Smooth muscle cell (in vitro differentiated cells): ENCODE measurements around the gene NOL12. TPM values are rescaled to one million over a fixed set of nuclear protein-coding genes. Genes with fewer than 3 reads are reported as not detected.
"Not testable (repeated sequence)": the region's sequence is repeated elsewhere in the genome, so short reads cannot be mapped to it uniquely, and the experiment has no call there.

Experiments used
- DNase-seq: peaks from one replicate; lab custom pipeline; 2025; ENCODE audit not compliant: unreplicated experiment; lab: John Stamatoyannopoulos, UW
- H2AFZ ChIP-seq: fragments of 200-600 bp; sonication (generic); 2 replicates; pipeline ENCODE4 v1.6.0; 2016; ENCODE audit warnings: antibody characterized with exemption, low read depth, mild to moderate bottlenecking
- H3F3A ChIP-seq: fragments of 200-600 bp; sonication (generic); 2 replicates; pipeline ENCODE4 v1.6.0; 2017; ENCODE audit warnings: antibody characterized with exemption, low read depth
- H3K27ac ChIP-seq: fragments of 200-600 bp; sonication (generic); 2 replicates; pipeline ENCODE4 v1.5.1; 2016; ENCODE audit warnings: low read depth, mild to moderate bottlenecking
- H3K27me3 ChIP-seq: fragments of 200-600 bp; sonication (generic); 2 replicates; pipeline ENCODE4 v1.6.1; 2016; ENCODE audit warnings: low read depth, mild to moderate bottlenecking
- H3K36me3 ChIP-seq: fragments of 200-600 bp; sonication (generic); 2 replicates; pipeline ENCODE4 v1.5.1; 2016; ENCODE audit warnings: low read depth
- H3K4me1 ChIP-seq: fragments of 200-600 bp; sonication (generic); 2 replicates; pipeline ENCODE4 v1.5.1; 2016; ENCODE audit warnings: low read depth
- H3K4me2 ChIP-seq: fragments of 200-600 bp; sonication (generic); 2 replicates; pipeline ENCODE4 v1.6.0; 2016; ENCODE audit warnings: mild to moderate bottlenecking
- H3K4me3 ChIP-seq: fragments of 200-600 bp; sonication (generic); 2 replicates; pipeline ENCODE4 v1.5.1; 2016; ENCODE audit warnings: mild to moderate bottlenecking
- H3K79me2 ChIP-seq: fragments of 200-600 bp; sonication (generic); 2 replicates; pipeline ENCODE4 v1.6.0; 2016; ENCODE audit warnings: low read depth, mild to moderate bottlenecking
- H3K9ac ChIP-seq: fragments of 200-600 bp; sonication (generic); 2 replicates; pipeline ENCODE4 v1.6.0; 2016; ENCODE audit warnings: low read depth
- H3K9me3 ChIP-seq: fragments of 200-600 bp; sonication (generic); replicated peaks from 2 replicates; pipeline ENCODE4 v1.5.1; 2016; ENCODE audit warnings: low read depth
- H4K20me1 ChIP-seq: fragments of 200-600 bp; sonication (generic); 2 replicates; pipeline ENCODE4 v1.6.0; 2016; ENCODE audit warnings: low read depth
- WGBS: methylation state at CpG from one replicate; pipeline ENCODE4 v1.1.7; 2016; ENCODE audit warnings: low lambda C conversion rate; 5-methylcytosine and 5-hydroxymethylcytosine counted together
- polyA plus RNA-seq: library from polyadenylated mRNA; unstranded; fragments of >200 nt; fragmentation: Nextera tagmentation; extraction: Ambion mirVana; gene quantifications from 2 replicates; pipeline ENCODE4 v1.2.1, GENCODE V29; 2016
- total RNA-seq: library from RNA; depleted of rRNA; stranded (reverse); fragments of >200 nt; gene quantifications from 2 replicates; pipeline ENCODE4 v1.2.3, GENCODE V29; 2014
- TF ChIP-seq, protein P1 (sequence below): fragments of 200-600 bp; sonication (generic); IDR thresholded peaks from 2 replicates; pipeline ENCODE4 v1.5.1; 2017; ENCODE audit warnings: borderline replicate concordance, mild to moderate bottlenecking, antibody characterized with exemption; ENCODE audit not compliant: insufficient read depth, poor library complexity, severe bottlenecking

The NOL12 gene
- total and polyA plus RNA-seq, 2 experiments from 2014 or later: 13.2 to 31.0 TPM

DNA sequence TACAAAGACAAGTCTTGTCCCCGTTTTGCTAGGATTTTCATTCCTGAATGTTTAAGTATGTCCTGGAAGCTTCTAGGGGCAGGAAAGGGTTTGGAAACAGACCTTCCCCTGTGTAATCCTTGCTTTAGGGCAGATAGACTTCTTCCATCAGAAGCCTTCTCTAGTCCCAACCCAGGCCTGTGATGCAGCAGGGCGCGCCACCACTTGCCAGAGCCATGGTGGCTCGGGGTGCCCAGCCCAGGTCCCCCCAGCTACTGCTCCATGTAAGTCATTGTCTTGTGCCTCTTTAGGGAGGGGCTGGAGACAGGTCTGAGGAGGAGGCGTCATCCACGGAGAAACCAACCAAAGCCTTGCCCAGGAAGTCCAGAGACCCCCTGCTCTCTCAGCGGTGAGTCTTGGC is 4.3 kb downstream of the NOL12 start:
- H3K4me2 ChIP-seq: no peak overlapping the region
- no peak overlapping the region for H3K9ac ChIP-seq
- H3K27ac ChIP-seq: no peak overlapping the region
- no peaks in the 10 kb centered on the region for H3K36me3 ChIP-seq
- DNase-seq: no peak
- no peaks in the 10 kb centered on the region for H4K20me1 ChIP-seq
- no peaks in the 10 kb centered on the region for H3K9me3 ChIP-seq
- no peaks in the 10 kb centered on the region for H3K27me3 ChIP-seq
- peaks cover 14% of the 10 kb centered on the region for H3K79me2 ChIP-seq
- H3F3A ChIP-seq: peaks cover 1% of the 10 kb centered on the region
- no peak overlapping the region for H3K4me3 ChIP-seq
- WGBS: 98% methylated on average over 7 of the region's 7 CpGs
- peaks cover 3% of the 10 kb centered on the region for H3K4me1 ChIP-seq
- H2AFZ ChIP-seq: no peak overlapping the region
- TF ChIP-seq, protein P1, sequence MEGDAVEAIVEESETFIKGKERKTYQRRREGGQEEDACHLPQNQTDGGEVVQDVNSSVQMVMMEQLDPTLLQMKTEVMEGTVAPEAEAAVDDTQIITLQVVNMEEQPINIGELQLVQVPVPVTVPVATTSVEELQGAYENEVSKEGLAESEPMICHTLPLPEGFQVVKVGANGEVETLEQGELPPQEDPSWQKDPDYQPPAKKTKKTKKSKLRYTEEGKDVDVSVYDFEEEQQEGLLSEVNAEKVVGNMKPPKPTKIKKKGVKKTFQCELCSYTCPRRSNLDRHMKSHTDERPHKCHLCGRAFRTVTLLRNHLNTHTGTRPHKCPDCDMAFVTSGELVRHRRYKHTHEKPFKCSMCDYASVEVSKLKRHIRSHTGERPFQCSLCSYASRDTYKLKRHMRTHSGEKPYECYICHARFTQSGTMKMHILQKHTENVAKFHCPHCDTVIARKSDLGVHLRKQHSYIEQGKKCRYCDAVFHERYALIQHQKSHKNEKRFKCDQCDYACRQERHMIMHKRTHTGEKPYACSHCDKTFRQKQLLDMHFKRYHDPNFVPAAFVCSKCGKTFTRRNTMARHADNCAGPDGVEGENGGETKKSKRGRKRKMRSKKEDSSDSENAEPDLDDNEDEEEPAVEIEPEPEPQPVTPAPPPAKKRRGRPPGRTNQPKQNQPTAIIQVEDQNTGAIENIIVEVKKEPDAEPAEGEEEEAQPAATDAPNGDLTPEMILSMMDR: no peak

DNA sequence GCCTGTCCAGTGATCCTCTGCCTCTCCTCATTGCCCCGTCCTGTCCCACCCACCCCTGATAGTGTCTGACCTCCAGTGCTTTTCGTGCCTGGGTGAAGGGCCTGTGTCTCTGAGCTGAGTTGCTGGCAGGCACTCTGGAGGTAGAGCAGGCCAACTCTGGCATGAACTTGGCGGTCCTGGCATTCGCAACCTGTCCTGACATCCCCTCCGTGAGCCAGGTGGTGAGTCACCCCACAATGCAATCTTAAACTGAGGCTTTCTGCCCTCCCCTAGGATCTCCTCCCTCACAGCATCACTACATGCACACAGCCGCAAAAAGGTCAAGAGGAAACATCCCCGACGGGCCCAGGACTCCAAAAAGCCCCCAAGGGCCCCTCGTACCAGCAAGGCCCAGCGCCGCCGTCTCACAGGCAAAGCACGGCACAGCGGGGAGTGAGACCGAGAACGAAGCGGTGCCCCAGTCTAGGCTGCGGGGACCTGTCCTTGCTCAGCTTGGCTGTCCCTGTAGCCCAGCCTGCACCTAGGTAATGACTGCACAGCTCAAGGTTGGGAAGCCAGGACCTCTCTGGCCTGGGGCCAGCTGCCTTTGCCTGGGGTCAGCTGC is 4.9 kb downstream of the NOL12 start:
- no peak overlapping the region for H3K4me3 ChIP-seq
- TF ChIP-seq, protein P1: no peak
- H3K27ac ChIP-seq: no peak overlapping the region
- H3K79me2 ChIP-seq: peaks cover 14% of the 10 kb centered on the region
- H3K4me2 ChIP-seq: no peak overlapping the region
- no peaks in the 10 kb centered on the region for H3F3A ChIP-seq
- H3K27me3 ChIP-seq: no peaks in the 10 kb centered on the region
- WGBS: 96% methylated on average over 18 of the region's 18 CpGs
- no peaks in the 10 kb centered on the region for H3K36me3 ChIP-seq
- no peak for DNase-seq
- H4K20me1 ChIP-seq: no peaks in the 10 kb centered on the region
- no peak overlapping the region for H2AFZ ChIP-seq
- peaks cover under 1% of the 10 kb centered on the region for H3K4me1 ChIP-seq
- no peak overlapping the region for H3K9ac ChIP-seq
- H3K9me3 ChIP-seq: no peaks in the 10 kb centered on the region

DNA sequence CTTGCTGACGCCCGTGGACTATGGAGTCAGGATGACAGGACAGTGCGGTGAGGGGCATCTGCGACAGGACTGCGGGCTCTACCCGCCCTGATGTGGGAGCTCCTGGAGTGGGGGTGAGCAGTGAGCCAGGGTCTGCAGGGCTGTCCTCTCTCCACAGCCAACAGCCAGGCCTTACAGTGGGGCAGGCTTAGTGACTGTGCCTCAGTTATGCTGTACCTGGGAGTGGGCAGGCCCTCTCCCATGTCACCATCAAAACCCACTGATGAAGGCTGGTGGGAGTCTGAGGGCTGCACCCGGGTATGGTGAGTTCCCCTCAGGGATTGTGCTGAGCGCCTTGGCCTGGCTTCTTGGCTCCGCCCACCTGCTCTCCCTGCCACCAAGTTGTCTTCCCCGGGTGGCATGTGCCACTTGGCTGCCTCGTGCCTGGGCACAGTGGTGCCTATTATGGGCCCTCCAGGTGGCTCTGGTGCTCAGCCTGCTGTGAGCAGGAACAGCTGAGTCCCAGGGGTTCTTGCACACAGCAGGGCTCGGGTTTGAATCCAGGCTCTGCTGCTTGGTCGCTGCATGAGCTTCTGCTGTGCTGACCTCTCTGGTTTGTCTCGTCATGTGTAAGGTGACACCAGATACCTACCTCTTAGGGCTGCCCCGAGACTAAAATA is 6.6 kb downstream of the NOL12 start:
- H3K36me3 ChIP-seq: no peaks in the 10 kb centered on the region
- H3K4me3 ChIP-seq: no peak overlapping the region
- H3K9ac ChIP-seq: no peak overlapping the region
- H3K27ac ChIP-seq: no peak overlapping the region
- H2AFZ ChIP-seq: no peak overlapping the region
- H3K9me3 ChIP-seq: no peaks in the 10 kb centered on the region
- H3K4me1 ChIP-seq: no peaks in the 10 kb centered on the region
- H4K20me1 ChIP-seq: no peaks in the 10 kb centered on the region
- no peaks in the 10 kb centered on the region for H3K27me3 ChIP-seq
- H3F3A ChIP-seq: no peaks in the 10 kb centered on the region
- DNase-seq: no peak
- TF ChIP-seq, protein P1: no peak
- WGBS: 95% methylated on average over 15 of the region's 15 CpGs
- no peak overlapping the region for H3K4me2 ChIP-seq
- peaks cover under 1% of the 10 kb centered on the region for H3K79me2 ChIP-seq

GRCh38 chr22:37694131-37694530 is 8.0 kb downstream of the NOL12 start:
- not testable (repeated sequence) for H3F3A ChIP-seq, H3K4me1 ChIP-seq, H3K9me3 ChIP-seq, H3K36me3 ChIP-seq, H3K4me2 ChIP-seq, H3K4me3 ChIP-seq, DNase-seq, H3K27ac ChIP-seq, H2AFZ ChIP-seq, H3K9ac ChIP-seq, H3K79me2 ChIP-seq, H4K20me1 ChIP-seq, H3K27me3 ChIP-seq
- WGBS: 96% methylated on average over 7 of the region's 7 CpGs

DNA sequence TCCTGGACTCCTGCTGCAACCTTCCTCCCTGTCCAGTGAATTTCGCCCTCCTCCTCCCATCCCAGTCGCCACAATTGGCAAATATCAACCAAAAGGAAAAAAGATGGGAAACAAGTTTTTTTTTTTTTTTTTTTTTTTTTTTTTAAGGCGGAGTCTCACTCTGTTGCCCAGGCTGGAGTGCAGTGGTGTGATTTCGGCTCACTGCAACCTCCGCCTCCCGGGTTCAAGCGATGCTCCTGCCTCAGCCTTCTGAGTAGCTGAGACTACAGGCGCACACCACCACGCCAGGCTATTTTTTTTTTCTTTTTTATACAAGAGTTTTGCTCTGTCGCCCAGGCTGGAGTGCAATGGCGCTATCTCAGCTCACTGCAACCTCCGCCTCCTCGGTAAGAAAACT is 10.1 kb downstream of the NOL12 start:
- not testable (repeated sequence) for H3K36me3 ChIP-seq, H4K20me1 ChIP-seq, H3K4me1 ChIP-seq, H3K9me3 ChIP-seq, H3F3A ChIP-seq, H3K9ac ChIP-seq, H3K27me3 ChIP-seq, DNase-seq, H3K79me2 ChIP-seq, H3K27ac ChIP-seq, H2AFZ ChIP-seq
- Histone ChIP-seq H3K4me2 (peak overlapping the region; percentile 85), H3K4me3 (peak overlapping the region; percentile 40)
- WGBS: 47% methylated on average over 13 of the region's 13 CpGs
